Activated B cell treated with CpG ODN at 0.5 μM for 24 hours (primary cell): ENCODE measurements around the gene TBXAS1. TPM values are rescaled to one million over a fixed set of nuclear protein-coding genes. Genes with fewer than 3 reads are reported as not detected.
A peak's percentile ranks its signal among the peaks of the same experiment; 100 is the strongest.

ENCODE experiments used
- ATAC-seq: fragments of 200-7000 bp; cut with Tn5 transposase; one replicate; pipeline ENCODE4 v1.10.0; 2021; ENCODE audit warnings: low read depth, mild to moderate bottlenecking, moderate library complexity
- CTCF ChIA-PET: fragments of 350-600 bp; sonication (Branson Sonifier 250); formaldehyde crosslinking; loops from one replicate; lab custom pipeline; 2021; ENCODE audit warnings: antibody characterized with exemption; lab: Charles Lee
- POLR2A ChIA-PET: fragments of 350-600 bp; sonication (Branson Sonifier 250); formaldehyde crosslinking; loops from one replicate; lab custom pipeline; 2021; ENCODE audit warnings: antibody characterized with exemption; lab: Charles Lee
- DNase-seq: peaks from one replicate; pipeline ENCODE4 v3.0.0; 2022
- H3K27ac Mint-ChIP-seq: one replicate; pipeline ENCODE4 v1.8.0; 2020; ENCODE audit warnings: mixed read lengths
- H3K27me3 Mint-ChIP-seq: one replicate; pipeline ENCODE4 v1.8.0; 2021; ENCODE audit warnings: mixed read lengths
- H3K36me3 Mint-ChIP-seq: one replicate; pipeline ENCODE4 v1.8.0; 2021; ENCODE audit warnings: low read depth, mixed read lengths
- H3K4me1 Mint-ChIP-seq: one replicate; pipeline ENCODE4 v1.8.0; 2021; ENCODE audit warnings: mixed read lengths
- H3K4me3 Mint-ChIP-seq: one replicate; pipeline ENCODE4 v1.8.0; 2020; ENCODE audit warnings: mild to moderate bottlenecking, mixed read lengths
- H3K9me3 Mint-ChIP-seq: one replicate; pipeline ENCODE4 v1.8.0; 2020; ENCODE audit warnings: mixed read lengths
- CTCF ChIP-seq: fragments of 200-600 bp; IDR thresholded peaks from one replicate; pipeline ENCODE4 v1.8.0; 2022; ENCODE audit warnings: antibody characterized with exemption, mild to moderate bottlenecking
- intact Hi-C: fragments of 100-400 bp; cut with micrococcal nuclease; formaldehyde crosslinking; loops from one replicate; pipeline ENCODE4 v1.15.1; 2024
- total RNA-seq: library from RNA; stranded (reverse); gene quantifications from 2 replicates; pipeline ENCODE4 v1.2.3, GENCODE V29; 2022

TBXAS1 gene
- total RNA-seq, 1 donor from 2014 or later = 3.8 TPM

- DNase-seq = peak; percentile 63
- ATAC-seq = peak; percentile 68
- peaks cover 52% of the 10 kb centered on the region for H3K4me1 Mint-ChIP-seq
- H3K27ac Mint-ChIP-seq = peak overlapping the region; percentile 98
- H3K36me3 Mint-ChIP-seq = peaks cover 22% of the 10 kb centered on the region
- peak overlapping the region; percentile 97 for H3K4me3 Mint-ChIP-seq
- ChIA-PET CTCF (no interaction called here), POLR2A (interaction anchor here (0.7 to 2.6 kb wide), 8 partner anchors 107 to 702 kb away, joined by 3 to 10 read pairs (median 5); partner anchors contain the start of genes KDM7A and LUC7L2)
- H3K9me3 Mint-ChIP-seq = peaks cover 17% of the 10 kb centered on the region
- TF ChIP-seq CTCF = no peak
- intact Hi-C loops = loop anchor here (1.0 to 10.0 kb wide), 11 partner anchors 8 to 947 kb away; partner anchors contain the start of gene MKRN1
- no peaks in the 10 kb centered on the region for H3K27me3 Mint-ChIP-seq
Measured at GRCh38 chr7:140062118-140062527, 233.1 kb downstream of the TBXAS1 start.

GRCh38 chr7:140062528-140063299, 233.7 kb downstream of the TBXAS1 start, which contains the start of gene PARP12:
Gene PARP12, minus strand, starts transcription at chr7:140062951. Its CDS starts 104 bp downstream, at chr7:140062847.
- Mint-ChIP-seq H3K27ac (peak within 1 kb of the TSS; percentile 98), H3K4me1 (peaks cover 47% of the 10 kb centered on the region), H3K27me3 (no peaks in the 10 kb centered on the region), H3K9me3 (peaks cover 20% of the 10 kb centered on the region), H3K36me3 (peaks cover 17% of the 10 kb centered on the region), H3K4me3 (peak within 1 kb of the TSS; percentile 97)
- ATAC-seq (peak; percentile 81), DNase-seq (peak; percentile 93)
- ChIA-PET CTCF (interaction anchor here (1.6 kb wide), 1 partner anchor 10 kb away, joined by 3 read pairs; no protein-coding TSS in a partner anchor), POLR2A (interaction anchor here (0.7 to 2.6 kb wide), 8 partner anchors 8 to 703 kb away, joined by 3 to 10 read pairs (median 5); partner anchors contain the start of genes KDM7A and LUC7L2)
- TF ChIP-seq CTCF = no peak
- intact Hi-C loops = loop anchor here (1.0 to 10.0 kb wide), 11 partner anchors 8 to 948 kb away; partner anchors contain the start of gene MKRN1

GRCh38 chr7:140067052-140067451, 238.0 kb downstream of the TBXAS1 start:
- intact Hi-C loops = loop anchor here (10.0 kb wide), 1 partner anchor 952 kb away; no protein-coding TSS in a partner anchor

GRCh38 chr7:140068033-140068432, 239.0 kb downstream of the TBXAS1 start:
- Mint-ChIP-seq H3K36me3 (peaks cover 6% of the 10 kb centered on the region), H3K9me3 (peaks cover 33% of the 10 kb centered on the region), H3K4me3 (no peak overlapping the region), H3K27ac (no peak overlapping the region), H3K27me3 (peaks cover 3% of the 10 kb centered on the region), H3K4me1 (peaks cover 4% of the 10 kb centered on the region)
- POLR2A ChIA-PET = no interaction called here
- CTCF ChIA-PET = no interaction called here
- ATAC-seq (no peak), DNase-seq (no peak)
- intact Hi-C loops = loop anchor here (10.0 kb wide), 1 partner anchor 953 kb away; no protein-coding TSS in a partner anchor
- TF ChIP-seq CTCF = no peak

More at GRCh38 chr7:140067052-140067451, 238.0 kb downstream of the TBXAS1 start:
- Mint-ChIP-seq H3K27ac (no peak overlapping the region), H3K4me1 (peaks cover 6% of the 10 kb centered on the region), H3K4me3 (no peak overlapping the region), H3K36me3 (peaks cover 8% of the 10 kb centered on the region), H3K9me3 (peaks cover 33% of the 10 kb centered on the region), H3K27me3 (peaks cover 3% of the 10 kb centered on the region)
- CTCF ChIA-PET = no interaction called here
- no peak for DNase-seq
- POLR2A ChIA-PET = no interaction called here
- no peak for TF ChIP-seq CTCF
- no peak for ATAC-seq
